Measurements from ENCODE around the gene FAU. TPM values are rescaled to one million over a fixed set of nuclear protein-coding genes. Genes with fewer than 3 reads are reported as not detected.

Gene FAU
- total and polyA plus RNA-seq, 2 of the 13 experiments (the other 11 are each of a cell fraction or from before 2014, with no cell fraction given) = 374 to 869 TPM

DNA sequence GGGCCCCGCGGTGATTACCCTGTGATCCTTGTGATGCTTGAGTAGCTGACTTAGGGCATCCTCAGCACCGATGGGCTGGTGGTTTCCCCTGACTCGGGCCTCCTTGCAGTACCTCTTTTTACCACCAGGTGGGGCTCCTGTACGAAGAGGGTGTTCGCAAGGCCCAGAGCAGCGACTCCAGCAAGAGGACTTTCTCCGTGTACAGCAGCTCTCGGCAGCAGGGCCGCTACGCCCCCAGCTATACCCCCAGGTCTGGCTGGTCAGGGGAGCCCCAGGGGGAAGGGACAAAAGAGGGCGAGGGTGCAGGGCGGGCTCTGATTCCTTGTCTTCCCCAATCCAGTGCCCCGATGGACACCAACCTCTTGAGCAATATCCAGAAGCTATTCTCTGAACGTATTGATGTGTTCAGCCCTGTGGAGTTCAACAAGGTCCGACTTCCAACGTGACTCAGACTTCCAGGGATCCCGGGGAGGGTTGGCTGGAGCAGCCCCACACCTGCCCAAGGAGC lies 11.5 kb downstream of the FAU start (continued):
- peak; percentile 21; the same call in 1 of the 2 replicates for TF ChIP-seq DR1 (CRISPR knock-in tag; IDR thresholded peaks at IDR 0.05)
- TF ChIP-seq FOXA3 (CRISPR knock-in tag; IDR thresholded peaks at IDR 0.05) = no peak
- 0 out of 2 replicates have a peak, but pooled peaks have one; percentile 18 for TF ChIP-seq MED1 (CRISPR knock-in tag; IDR thresholded peaks at IDR 0.05)
- no peak for TF ChIP-seq ZBTB7A (CRISPR knock-in tag; IDR thresholded peaks at IDR 0.05)
- no peak for TF ChIP-seq ZNF317 (CRISPR knock-in tag; IDR thresholded peaks at IDR 0.05)
- peak; percentile 47 for TF ChIP-seq POLR2G (IDR thresholded peaks at IDR 0.05; ENCODE audit: low read depth, low read length)
- TF ChIP-seq NRL (CRISPR knock-in tag; IDR thresholded peaks at IDR 0.05; ENCODE audit: borderline replicate concordance) = no peak
- no peak for TF ChIP-seq ESRRA (CRISPR knock-in tag; IDR thresholded peaks at IDR 0.05; ENCODE audit: low read depth)
- TF ChIP-seq CHD4 (IDR thresholded peaks at IDR 0.05; ENCODE audit: borderline replicate concordance, low read length) = no peak
- no peak for TF ChIP-seq ZFP82 (CRISPR knock-in tag; IDR thresholded peaks at IDR 0.05; ENCODE audit: borderline replicate concordance)
- no peak for TF ChIP-seq SNRNP70 (IDR thresholded peaks at IDR 0.05; ENCODE audit: low read depth, low read length)
- TF ChIP-seq, protein P1, sequence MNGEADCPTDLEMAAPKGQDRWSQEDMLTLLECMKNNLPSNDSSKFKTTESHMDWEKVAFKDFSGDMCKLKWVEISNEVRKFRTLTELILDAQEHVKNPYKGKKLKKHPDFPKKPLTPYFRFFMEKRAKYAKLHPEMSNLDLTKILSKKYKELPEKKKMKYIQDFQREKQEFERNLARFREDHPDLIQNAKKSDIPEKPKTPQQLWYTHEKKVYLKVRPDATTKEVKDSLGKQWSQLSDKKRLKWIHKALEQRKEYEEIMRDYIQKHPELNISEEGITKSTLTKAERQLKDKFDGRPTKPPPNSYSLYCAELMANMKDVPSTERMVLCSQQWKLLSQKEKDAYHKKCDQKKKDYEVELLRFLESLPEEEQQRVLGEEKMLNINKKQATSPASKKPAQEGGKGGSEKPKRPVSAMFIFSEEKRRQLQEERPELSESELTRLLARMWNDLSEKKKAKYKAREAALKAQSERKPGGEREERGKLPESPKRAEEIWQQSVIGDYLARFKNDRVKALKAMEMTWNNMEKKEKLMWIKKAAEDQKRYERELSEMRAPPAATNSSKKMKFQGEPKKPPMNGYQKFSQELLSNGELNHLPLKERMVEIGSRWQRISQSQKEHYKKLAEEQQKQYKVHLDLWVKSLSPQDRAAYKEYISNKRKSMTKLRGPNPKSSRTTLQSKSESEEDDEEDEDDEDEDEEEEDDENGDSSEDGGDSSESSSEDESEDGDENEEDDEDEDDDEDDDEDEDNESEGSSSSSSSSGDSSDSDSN (CRISPR knock-in tag; IDR thresholded peaks at IDR 0.05) = no peak; the same call in 1 of the 2 replicates
- no peak for TF ChIP-seq RARG (CRISPR knock-in tag; IDR thresholded peaks at IDR 0.05; ENCODE audit: low read depth)
- TF ChIP-seq, protein P2, sequence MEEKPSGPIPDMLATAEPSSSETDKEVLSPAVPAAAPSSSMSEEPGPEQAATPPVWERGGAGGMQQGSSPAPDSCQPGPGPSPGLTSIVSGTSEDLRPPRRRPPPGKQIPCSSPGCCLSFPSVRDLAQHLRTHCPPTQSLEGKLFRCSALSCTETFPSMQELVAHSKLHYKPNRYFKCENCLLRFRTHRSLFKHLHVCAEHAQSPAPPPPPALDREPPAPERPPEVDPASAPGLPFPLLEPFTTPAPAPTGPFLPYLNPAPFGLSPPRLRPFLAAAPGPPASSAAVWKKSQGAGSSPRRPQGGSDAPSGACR (CRISPR knock-in tag; IDR thresholded peaks at IDR 0.05) = no peak; the same call in 1 of the 2 replicates
- TF ChIP-seq, protein P3, sequence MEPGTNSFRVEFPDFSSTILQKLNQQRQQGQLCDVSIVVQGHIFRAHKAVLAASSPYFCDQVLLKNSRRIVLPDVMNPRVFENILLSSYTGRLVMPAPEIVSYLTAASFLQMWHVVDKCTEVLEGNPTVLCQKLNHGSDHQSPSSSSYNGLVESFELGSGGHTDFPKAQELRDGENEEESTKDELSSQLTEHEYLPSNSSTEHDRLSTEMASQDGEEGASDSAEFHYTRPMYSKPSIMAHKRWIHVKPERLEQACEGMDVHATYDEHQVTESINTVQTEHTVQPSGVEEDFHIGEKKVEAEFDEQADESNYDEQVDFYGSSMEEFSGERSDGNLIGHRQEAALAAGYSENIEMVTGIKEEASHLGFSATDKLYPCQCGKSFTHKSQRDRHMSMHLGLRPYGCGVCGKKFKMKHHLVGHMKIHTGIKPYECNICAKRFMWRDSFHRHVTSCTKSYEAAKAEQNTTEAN (CRISPR knock-in tag; conservative IDR thresholded peaks at IDR 0.05) = no peak
- no peak for TF ChIP-seq ZNF329 (CRISPR knock-in tag; IDR thresholded peaks at IDR 0.05; ENCODE audit: low read depth)
- TF ChIP-seq, protein P4, sequence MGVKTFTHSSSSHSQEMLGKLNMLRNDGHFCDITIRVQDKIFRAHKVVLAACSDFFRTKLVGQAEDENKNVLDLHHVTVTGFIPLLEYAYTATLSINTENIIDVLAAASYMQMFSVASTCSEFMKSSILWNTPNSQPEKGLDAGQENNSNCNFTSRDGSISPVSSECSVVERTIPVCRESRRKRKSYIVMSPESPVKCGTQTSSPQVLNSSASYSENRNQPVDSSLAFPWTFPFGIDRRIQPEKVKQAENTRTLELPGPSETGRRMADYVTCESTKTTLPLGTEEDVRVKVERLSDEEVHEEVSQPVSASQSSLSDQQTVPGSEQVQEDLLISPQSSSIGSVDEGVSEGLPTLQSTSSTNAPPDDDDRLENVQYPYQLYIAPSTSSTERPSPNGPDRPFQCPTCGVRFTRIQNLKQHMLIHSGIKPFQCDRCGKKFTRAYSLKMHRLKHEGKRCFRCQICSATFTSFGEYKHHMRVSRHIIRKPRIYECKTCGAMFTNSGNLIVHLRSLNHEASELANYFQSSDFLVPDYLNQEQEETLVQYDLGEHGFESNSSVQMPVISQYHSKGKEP (CRISPR knock-in tag; IDR thresholded peaks at IDR 0.05) = no peak
- TF ChIP-seq REXO4 (CRISPR knock-in tag; IDR thresholded peaks at IDR 0.05; ENCODE audit: borderline replicate concordance) = no peak
- no peak for TF ChIP-seq NFKBIZ (CRISPR knock-in tag; IDR thresholded peaks at IDR 0.05)
- TF ChIP-seq, protein P5, sequence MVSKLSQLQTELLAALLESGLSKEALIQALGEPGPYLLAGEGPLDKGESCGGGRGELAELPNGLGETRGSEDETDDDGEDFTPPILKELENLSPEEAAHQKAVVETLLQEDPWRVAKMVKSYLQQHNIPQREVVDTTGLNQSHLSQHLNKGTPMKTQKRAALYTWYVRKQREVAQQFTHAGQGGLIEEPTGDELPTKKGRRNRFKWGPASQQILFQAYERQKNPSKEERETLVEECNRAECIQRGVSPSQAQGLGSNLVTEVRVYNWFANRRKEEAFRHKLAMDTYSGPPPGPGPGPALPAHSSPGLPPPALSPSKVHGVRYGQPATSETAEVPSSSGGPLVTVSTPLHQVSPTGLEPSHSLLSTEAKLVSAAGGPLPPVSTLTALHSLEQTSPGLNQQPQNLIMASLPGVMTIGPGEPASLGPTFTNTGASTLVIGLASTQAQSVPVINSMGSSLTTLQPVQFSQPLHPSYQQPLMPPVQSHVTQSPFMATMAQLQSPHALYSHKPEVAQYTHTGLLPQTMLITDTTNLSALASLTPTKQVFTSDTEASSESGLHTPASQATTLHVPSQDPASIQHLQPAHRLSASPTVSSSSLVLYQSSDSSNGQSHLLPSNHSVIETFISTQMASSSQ (IDR thresholded peaks at IDR 0.05; ENCODE audit: low read depth) = no peak
- TF ChIP-seq, protein P5 (CRISPR knock-in tag; IDR thresholded peaks at IDR 0.05; ENCODE audit: borderline replicate concordance) = no peak

All from HepG2 (cell line).